HEK293 (cell line): ENCODE measurements around the gene UNC93A.
A peak's percentile ranks its signal among the peaks of the same experiment; 100 is the strongest.

Experiments used
- ZNF391 ChIP-seq: fragments of 450-650 bp; formaldehyde crosslinking; IDR thresholded peaks from 2 replicates; pipeline ENCODE4 v1.5.1; 2016; ENCODE audit warnings: low read depth, missing biosample characterization, missing genetic modification characterization, borderline replicate concordance
- ZNF404 ChIP-seq: fragments of 450-650 bp; formaldehyde crosslinking; IDR thresholded peaks from 2 replicates; pipeline ENCODE4 v1.5.1; 2017; ENCODE audit warnings: missing biosample characterization, missing genetic modification characterization
- ZNF792 ChIP-seq: fragments of 450-650 bp; formaldehyde crosslinking; IDR thresholded peaks from 2 replicates; pipeline ENCODE4 v1.5.1; 2016; ENCODE audit warnings: missing biosample characterization, missing genetic modification characterization
- TF ChIP-seq, protein P1 (sequence below): fragments of 450-650 bp; formaldehyde crosslinking; IDR thresholded peaks from 2 replicates; pipeline ENCODE4 v1.5.1; 2016; ENCODE audit warnings: missing biosample characterization, missing genetic modification characterization
- TF ChIP-seq, protein P2 (sequence below): fragments of 450-650 bp; formaldehyde crosslinking; optimal IDR thresholded peaks from 2 replicates; pipeline ENCODE3; 2016; ENCODE audit warnings: missing biosample characterization, mild to moderate bottlenecking, missing genetic modification characterization

DNA sequence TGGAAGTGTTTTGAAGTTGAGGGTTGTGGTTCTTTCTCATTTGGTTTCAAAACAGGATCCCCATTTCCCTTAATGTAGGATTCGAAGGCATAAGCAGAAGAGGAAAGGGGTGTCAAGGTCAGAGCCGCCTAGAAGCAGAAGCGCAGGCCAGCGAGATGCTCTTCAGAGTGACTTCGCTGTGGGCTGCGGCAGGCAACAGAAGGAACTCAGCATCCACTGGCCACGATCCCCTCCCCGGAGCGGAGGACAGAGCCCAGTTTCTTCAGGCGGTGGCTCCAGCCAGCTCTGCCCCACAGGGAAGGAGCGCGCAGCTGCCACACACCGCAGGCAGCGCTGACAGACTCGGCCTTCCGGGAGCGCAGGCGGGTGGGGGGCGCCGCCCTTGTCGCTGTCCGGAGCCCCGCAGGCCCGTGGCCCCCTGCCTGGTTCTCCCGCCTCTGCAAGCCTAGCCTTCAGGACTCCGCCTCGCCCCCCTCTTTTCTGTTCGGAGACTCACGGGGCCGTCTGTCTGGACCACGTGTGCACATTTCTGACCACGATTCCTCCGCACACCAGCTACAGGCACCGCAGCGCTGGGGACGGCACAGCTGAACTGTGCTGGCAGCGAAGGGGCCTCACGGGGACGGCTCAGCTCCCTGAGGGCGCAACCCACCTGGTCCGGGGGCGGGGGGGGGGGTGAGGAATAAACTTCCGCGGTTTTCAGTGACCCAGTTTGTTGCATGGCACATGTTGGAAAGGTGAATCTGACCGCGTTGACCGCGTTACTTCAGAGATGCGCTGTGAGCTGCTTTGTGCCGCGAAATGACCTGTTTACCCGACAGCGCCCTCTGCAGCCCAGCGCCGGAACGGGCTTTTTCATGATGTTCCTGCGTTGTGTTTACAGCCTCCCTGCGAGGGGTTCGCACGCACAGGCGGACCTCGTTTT is 59.9 kb downstream of the UNC93A start:
- TF ChIP-seq, protein P1, sequence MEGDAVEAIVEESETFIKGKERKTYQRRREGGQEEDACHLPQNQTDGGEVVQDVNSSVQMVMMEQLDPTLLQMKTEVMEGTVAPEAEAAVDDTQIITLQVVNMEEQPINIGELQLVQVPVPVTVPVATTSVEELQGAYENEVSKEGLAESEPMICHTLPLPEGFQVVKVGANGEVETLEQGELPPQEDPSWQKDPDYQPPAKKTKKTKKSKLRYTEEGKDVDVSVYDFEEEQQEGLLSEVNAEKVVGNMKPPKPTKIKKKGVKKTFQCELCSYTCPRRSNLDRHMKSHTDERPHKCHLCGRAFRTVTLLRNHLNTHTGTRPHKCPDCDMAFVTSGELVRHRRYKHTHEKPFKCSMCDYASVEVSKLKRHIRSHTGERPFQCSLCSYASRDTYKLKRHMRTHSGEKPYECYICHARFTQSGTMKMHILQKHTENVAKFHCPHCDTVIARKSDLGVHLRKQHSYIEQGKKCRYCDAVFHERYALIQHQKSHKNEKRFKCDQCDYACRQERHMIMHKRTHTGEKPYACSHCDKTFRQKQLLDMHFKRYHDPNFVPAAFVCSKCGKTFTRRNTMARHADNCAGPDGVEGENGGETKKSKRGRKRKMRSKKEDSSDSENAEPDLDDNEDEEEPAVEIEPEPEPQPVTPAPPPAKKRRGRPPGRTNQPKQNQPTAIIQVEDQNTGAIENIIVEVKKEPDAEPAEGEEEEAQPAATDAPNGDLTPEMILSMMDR (tag by site-specific recombination): peak; percentile 77
- no peak for TF ChIP-seq ZNF792 (tag by site-specific recombination)
- TF ChIP-seq ZNF404: no peak
- TF ChIP-seq ZNF391: no peak
- TF ChIP-seq, protein P2, sequence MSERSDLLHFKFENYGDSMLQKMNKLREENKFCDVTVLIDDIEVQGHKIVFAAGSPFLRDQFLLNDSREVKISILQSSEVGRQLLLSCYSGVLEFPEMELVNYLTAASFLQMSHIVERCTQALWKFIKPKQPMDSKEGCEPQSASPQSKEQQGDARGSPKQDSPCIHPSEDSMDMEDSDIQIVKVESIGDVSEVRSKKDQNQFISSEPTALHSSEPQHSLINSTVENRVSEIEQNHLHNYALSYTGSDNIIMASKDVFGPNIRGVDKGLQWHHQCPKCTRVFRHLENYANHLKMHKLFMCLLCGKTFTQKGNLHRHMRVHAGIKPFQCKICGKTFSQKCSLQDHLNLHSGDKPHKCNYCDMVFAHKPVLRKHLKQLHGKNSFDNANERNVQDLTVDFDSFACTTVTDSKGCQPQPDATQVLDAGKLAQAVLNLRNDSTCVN (tag by site-specific recombination): peak; percentile 61
